ENCODE results near the gene CCR3.

- no peak for TF ChIP-seq EZH2 (IDR thresholded peaks at IDR 0.05)
- no peak for TF ChIP-seq POLR2AphosphoS5 (IDR thresholded peaks at IDR 0.05; ENCODE audit: borderline replicate concordance, low read depth, low read length)
These were observed 41.5 kb upstream of the CCR3 start for GRCh38 chr3:46200790-46201189.
